ENCODE data around the gene FILIP1L.

The FILIP1L gene

DNA sequence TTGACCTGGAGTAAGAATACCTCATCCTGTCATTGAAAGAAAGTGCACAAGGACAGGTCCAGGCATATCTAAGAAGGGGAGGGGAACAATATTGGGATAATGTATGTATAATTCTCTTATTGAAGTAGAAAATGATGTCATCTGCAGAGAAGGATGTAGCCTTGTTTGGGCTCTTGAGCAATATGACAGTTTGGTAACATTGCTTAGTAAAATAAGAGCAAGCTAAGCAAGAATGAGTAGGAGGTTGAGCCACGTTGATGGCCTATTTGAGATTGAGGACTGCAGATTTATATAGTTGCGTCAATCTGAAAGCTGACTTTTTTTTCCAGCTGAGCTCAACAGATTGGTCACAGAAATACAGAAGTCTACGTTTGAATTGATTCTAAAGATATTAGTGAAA is 145.2 kb downstream of the FILIP1L start:
- H3K4me3 ChIP-seq (replicated peaks; ENCODE audit: low read depth, low read length) = no peak overlapping the region
- no peaks in the 10 kb centered on the region for H3K27me3 ChIP-seq (replicated peaks; ENCODE audit: control insufficient read depth, insufficient read depth, low read length)
- TF ChIP-seq, protein P1, sequence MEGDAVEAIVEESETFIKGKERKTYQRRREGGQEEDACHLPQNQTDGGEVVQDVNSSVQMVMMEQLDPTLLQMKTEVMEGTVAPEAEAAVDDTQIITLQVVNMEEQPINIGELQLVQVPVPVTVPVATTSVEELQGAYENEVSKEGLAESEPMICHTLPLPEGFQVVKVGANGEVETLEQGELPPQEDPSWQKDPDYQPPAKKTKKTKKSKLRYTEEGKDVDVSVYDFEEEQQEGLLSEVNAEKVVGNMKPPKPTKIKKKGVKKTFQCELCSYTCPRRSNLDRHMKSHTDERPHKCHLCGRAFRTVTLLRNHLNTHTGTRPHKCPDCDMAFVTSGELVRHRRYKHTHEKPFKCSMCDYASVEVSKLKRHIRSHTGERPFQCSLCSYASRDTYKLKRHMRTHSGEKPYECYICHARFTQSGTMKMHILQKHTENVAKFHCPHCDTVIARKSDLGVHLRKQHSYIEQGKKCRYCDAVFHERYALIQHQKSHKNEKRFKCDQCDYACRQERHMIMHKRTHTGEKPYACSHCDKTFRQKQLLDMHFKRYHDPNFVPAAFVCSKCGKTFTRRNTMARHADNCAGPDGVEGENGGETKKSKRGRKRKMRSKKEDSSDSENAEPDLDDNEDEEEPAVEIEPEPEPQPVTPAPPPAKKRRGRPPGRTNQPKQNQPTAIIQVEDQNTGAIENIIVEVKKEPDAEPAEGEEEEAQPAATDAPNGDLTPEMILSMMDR (IDR thresholded peaks at IDR 0.05; ENCODE audit: insufficient read depth, low read length, poor library complexity, severe bottlenecking) = no peak
- no peaks in the 10 kb centered on the region for H3K36me3 ChIP-seq (ENCODE audit: control insufficient read depth, insufficient read depth, low read length)
- no peak for DNase-seq (ENCODE audit: extremely low read depth, insufficient read length)

DNA sequence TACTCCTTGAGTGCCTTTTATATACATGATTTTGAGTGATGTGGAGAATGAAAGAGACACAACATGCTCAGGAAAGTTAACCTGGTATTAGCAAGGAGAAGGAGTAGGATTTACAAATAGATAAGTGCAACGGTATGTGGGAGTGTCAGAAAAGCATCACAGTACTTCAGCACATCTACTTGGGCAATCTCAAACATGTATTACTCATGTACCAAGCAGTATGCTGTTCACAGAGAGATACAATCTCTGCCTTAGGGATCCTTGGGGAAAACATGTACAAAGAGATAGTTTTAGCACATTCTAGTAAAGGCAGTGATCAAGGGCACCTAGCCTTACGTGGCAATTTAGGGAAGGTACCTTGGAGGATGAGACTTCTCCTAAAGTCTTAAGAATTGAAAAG is 146.5 kb downstream of the FILIP1L start:
- TF ChIP-seq, protein P1 (IDR thresholded peaks at IDR 0.05; ENCODE audit: insufficient read depth, low read length, poor library complexity, severe bottlenecking) = no peak
- no peaks in the 10 kb centered on the region for H3K27me3 ChIP-seq (replicated peaks; ENCODE audit: control insufficient read depth, insufficient read depth, low read length)
- DNase-seq (ENCODE audit: extremely low read depth, insufficient read length) = no peak
- no peak overlapping the region for H3K4me3 ChIP-seq (replicated peaks; ENCODE audit: low read depth, low read length)
- H3K36me3 ChIP-seq (ENCODE audit: control insufficient read depth, insufficient read depth, low read length) = no peaks in the 10 kb centered on the region

DNA sequence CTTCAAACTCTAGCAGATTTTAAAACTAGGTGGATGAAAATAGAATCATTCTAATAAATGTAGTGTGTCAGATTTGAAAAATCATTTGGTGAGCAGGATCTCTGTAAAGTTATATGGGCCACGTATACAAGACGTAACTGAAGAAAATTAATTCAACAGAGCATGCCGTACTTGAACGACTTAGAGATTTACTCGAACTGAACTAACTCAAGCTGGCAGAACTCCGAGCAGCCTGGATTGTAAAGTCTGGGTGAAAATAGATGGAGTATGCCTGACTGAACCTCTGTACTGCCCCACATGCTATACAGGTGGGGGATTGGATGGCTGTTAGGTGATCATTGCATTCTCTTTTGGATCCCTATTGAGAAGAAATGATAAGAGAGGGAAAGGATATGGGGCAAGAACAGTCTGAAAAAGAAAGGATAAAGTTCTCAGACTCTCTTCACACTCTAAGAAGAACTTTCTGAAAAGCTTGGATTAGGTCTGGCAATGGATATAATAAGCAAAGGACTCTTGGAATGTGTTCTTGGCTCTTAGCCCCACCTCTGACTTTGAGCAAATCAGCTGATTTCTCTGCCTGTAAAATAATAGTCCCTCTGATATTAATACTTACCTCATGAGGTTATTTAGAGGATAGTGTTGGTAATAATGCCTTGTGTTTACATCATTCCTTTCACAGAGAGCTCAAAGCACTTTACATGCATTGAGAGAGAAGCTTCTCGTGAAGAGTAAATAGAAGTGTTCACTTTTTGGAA is 147.5 kb downstream of the FILIP1L start:
- Histone ChIP-seq H3K27me3 (replicated peaks; ENCODE audit: control insufficient read depth, insufficient read depth, low read length) (no peaks in the 10 kb centered on the region), H3K4me3 (replicated peaks; ENCODE audit: low read depth, low read length) (no peak overlapping the region), H3K36me3 (ENCODE audit: control insufficient read depth, insufficient read depth, low read length) (no peaks in the 10 kb centered on the region)
- no peak for DNase-seq (ENCODE audit: extremely low read depth, insufficient read length)
- TF ChIP-seq, protein P1 (IDR thresholded peaks at IDR 0.05; ENCODE audit: insufficient read depth, low read length, poor library complexity, severe bottlenecking) = no peak

DNA sequence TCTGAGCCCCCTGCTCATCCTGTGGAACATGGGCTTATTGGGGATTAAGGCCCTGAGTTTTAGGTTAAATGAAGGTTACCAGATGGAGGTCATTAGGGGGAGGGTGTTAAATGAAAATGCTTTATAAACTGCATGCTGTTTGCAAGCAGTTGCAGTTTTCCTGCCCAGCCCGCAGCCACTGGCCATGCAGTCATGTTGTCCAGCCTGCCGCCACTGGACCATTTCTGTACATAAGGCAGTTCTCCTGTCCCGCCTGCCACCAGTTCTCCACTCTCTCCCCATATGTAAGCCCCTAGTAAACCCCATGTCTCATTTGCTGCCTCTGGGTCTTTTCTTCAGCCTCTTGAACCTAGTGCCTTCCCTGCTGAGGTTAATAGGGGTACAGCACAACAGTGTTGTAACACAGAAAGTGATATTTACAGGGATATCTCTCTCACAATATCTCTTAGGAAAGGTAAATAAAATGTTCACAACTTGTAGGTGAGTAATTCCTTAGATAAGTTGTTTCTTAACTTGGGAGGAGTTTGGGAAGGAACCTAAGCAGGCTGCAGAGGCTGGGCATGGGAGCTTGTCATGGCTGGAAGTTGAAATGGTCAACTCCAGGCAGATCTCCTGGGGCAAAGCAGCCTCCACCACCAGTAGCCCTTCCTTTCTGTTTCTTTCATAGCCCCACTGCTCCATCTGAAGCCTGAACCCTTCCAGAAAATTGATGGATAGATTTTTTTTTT is 148.5 kb downstream of the FILIP1L start:
- no peak overlapping the region for H3K4me3 ChIP-seq (replicated peaks; ENCODE audit: low read depth, low read length)
- no peaks in the 10 kb centered on the region for H3K27me3 ChIP-seq (replicated peaks; ENCODE audit: control insufficient read depth, insufficient read depth, low read length)
- no peaks in the 10 kb centered on the region for H3K36me3 ChIP-seq (ENCODE audit: control insufficient read depth, insufficient read depth, low read length)
- TF ChIP-seq, protein P1 (IDR thresholded peaks at IDR 0.05; ENCODE audit: insufficient read depth, low read length, poor library complexity, severe bottlenecking) = no peak
- DNase-seq (ENCODE audit: extremely low read depth, insufficient read length) = no peak

DNA sequence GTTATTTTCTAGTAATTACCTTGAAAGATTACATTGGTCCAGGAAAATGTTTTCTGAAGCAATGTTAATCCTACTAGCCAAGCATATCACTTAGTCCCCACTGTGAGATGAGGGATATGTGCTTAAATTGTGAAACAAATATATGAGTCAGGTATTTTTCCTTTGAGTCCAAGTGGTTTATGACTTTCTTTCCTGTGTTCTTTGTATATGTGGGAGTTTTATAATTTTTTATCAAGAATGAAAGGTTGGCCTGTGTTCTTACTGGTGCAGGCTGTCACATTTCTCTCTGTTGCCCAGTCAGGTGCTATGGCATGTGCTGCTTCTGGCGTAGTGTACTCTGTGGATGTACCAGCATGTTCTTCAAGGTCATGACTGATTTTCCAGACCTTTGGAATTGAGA is 149.2 kb downstream of the FILIP1L start:
- no peak overlapping the region for H3K4me3 ChIP-seq (replicated peaks; ENCODE audit: low read depth, low read length)
- TF ChIP-seq, protein P1 (IDR thresholded peaks at IDR 0.05; ENCODE audit: insufficient read depth, low read length, poor library complexity, severe bottlenecking) = no peak
- no peak for DNase-seq (ENCODE audit: extremely low read depth, insufficient read length)
- no peaks in the 10 kb centered on the region for H3K27me3 ChIP-seq (replicated peaks; ENCODE audit: control insufficient read depth, insufficient read depth, low read length)
- no peaks in the 10 kb centered on the region for H3K36me3 ChIP-seq (ENCODE audit: control insufficient read depth, insufficient read depth, low read length)

Measured in GM06990 (cell line).